Stimulated activated CD4-positive, alpha-beta T cell treated with anti-CD3 and anti-CD28 coated beads, Interleukin-2, amount 100 ng/mL, for 4 hours (primary cell): ENCODE results near the gene CLEC5A.
"Not testable (repeated sequence)": the region's sequence is repeated elsewhere in the genome, so short reads cannot be mapped to it uniquely, and the experiment has no call there.

ENCODE experiments used
- DNase-seq: peaks from one replicate; pipeline ENCODE4 v3.0.0-alpha.2; 2020; ENCODE audit warnings: low read depth

CLEC5A gene

DNA sequence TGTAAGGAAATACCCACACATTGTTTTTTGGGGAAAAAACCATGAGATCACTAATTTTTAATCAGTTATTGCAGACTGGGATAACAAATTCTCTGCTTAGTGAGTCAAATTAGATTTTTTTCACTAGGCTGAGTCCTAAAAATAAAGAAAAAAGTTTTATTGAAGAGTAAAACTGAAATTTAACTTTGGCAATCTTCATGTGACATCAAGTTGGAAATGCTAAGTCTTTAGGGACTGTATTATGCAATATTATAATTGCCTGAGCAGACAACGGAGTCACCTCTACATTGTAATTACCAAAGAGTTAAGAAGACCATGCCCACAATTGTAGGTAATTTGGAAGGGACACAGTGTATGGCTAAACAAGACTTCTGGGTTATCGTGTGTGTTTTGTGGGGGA, 2.2 kb upstream of the CLEC5A start:
- DNase-seq, result no peak

DNA sequence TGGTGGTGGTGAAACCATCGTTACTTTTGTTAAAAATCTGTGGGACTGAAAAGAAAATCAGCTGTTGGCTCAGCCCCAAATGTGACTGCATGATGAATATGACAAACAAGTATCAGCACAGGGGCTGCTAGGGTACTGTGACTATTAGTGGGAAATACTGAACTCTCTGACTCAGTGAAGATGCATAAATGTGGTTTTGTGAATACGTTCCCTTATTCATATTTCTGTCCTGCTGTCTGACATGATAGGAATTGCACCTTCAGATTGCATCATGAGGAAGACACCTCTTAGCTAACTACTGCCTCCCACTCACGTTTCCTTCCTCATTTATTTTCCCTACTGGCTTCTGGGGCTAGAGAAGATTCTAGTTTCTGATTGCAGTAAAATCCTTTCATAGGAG, 1.4 kb downstream of the CLEC5A start:
- no peak for DNase-seq

DNA sequence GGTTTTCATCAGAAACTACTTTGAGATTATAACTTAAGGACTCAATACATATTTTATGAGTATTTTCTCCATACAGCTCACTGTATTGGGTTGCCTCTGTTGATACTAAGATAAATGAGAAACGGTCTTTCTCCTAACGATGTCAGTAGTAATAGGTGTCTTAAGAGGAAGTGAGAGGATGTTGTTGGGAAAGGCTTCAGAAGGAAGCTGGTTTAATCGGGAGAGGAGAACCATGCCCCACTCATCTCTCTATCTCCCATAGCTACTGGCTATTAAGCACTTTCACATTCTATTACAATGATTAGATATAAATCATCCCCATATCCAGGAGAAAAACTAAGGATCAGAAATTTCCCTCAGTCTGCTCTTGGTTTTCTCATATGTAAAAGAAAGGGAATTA, 2.0 kb downstream of the CLEC5A start:
- DNase-seq, result no peak

DNA sequence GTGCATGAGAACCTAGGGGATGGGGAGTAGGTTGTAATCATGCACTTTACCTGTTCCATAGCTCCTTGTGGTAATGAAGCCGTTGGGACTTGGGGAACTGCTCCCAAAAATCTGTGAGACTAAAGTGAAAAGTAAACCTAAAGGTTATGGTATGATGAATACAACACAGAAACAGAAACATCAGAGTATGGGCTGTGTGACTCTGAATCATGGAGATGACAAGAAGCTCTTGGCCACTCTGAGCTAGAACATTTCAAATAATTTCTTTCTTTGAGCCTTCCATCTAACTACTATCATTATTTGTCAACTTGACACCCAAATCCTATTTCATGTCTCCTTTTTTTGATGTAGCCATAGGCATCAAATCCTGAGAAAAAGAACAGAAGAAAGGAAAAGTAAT, 2.9 kb downstream of the CLEC5A start:
- DNase-seq, result no peak

DNA sequence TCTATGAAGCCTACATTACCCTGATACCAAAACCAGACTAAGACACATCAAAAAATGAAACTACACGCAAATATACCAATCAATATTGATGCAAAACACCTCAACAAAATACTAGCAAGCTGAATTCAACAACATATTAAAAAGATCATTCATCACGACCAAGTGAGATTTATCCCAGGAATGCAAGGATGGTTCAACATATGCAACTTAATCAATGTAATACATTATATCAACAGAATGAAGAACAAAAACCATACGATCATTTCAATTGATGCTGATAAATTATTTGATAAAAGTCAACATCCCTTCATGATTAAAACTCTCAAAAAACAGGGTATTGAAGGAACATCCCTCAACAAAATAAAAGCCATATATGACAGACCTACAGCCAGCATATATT, 5.7 kb downstream of the CLEC5A start:
- DNase-seq, result no peak

DNA sequence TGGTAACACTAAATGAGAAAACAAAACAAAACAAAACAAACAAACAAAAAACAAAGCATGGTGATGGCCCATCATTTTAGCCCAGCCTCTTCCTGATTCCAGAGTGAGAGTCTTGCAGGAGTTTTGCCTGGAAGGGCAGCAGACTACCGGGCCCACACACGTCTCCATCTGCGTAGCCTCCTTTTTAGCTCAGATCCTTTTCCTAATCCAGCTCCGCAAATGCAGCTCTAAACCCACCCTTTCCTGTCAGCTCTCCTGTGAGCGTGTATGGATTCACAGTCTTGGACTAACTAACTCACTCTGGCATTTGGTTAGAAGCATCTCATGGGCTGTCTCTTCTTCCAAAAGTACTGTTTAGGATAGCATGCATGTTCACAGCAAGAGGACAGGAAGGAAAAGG, 16.6 kb downstream of the CLEC5A start:
- DNase-seq, result no peak

DNA sequence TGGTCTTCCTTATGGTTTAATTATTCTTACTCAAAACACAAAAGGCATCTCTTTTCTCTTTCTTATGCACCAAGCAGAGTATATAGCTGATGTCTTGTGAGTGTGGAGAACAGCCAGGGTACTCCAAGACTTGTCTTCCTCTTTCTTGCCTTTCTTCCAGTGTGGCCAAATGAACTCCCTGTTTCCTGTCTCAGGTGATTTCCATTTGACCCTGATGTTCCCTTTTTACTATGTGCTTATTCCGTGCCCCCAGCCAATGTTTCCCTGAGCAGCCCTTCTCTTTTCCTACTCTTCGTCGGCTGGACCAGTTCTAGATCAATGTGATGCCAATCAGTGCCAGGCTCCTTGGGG, 18.0 kb downstream of the CLEC5A start:
- DNase-seq, result no peak

DNA sequence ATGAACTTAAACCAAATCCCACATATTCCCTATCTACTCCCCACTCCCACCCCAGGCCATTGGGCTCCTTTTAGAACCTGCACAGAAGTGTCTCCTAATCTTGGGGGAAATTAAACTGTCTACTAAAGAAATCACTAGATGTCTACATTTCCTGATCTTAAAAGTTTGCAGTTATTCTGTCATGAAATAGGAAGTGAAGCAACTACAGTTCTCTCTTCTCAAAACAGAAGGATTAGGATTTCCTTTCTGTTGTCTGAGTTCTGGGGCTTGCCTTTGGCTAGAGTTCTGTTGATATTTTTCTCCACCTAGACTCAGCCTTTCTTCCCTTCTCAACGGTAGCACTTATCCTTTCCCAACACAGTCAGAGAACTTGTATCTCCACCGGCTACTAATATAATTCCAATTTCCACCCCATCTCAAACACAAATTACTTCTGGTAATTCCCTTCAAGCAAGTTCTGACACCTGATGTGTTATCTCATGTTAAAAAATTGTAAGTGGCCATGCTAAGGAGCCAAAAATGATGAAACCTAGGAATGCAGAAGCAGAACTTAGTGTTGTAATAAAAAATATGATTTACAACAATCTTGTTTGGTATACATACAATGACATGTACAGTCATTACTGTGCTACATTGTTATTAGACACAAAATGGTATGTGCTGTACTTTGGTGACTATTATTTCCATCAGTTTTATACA, 18.5 kb downstream of the CLEC5A start:
- DNase-seq, result no peak

DNA sequence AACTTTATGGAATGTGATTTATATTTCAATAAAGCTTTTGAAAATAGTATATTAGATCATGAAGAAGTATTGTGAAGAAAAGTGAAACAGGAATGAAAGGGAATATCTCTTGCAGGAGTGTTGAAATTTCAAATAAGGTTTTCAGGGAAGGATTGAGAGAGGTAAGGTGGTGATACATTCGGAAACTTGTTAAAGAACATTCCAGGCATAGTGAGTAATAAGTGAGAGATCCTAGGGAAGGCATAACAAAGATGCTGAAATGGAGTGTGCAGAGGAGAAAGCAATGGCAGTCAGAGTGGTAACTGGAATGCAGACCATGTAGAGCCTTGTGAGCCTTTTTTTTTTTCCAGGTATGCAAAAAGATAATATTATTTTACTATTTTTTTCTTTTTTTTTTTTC, 26.5 kb downstream of the CLEC5A start:
- DNase-seq, result no peak

DNA sequence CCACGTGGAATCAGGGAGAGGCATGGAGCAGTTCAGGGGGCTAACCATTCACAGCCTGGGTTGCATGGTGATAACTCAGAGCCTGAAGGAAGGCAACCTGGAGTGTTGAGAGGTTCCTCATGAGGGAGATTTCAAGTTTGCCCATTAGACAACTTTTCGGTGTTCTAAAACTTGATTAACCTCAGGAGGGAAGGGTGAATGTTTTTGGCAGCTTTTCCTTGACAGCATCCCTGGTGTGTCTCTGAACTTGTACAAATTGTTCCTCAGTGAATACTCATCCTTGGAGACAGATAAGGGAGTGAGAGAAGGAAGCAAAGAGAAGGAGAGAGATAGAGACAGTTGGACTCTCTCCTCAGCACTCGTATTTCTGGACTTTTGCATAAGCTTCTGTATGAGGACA, 30.7 kb downstream of the CLEC5A start, which contains the start of gene OR9A4:
Gene OR9A4 (plus strand): TSS at position 301 of the 400 bp plus-strand sequence. CDS start 2,477 bp downstream, outside the sequence.
- no peak for DNase-seq

DNA sequence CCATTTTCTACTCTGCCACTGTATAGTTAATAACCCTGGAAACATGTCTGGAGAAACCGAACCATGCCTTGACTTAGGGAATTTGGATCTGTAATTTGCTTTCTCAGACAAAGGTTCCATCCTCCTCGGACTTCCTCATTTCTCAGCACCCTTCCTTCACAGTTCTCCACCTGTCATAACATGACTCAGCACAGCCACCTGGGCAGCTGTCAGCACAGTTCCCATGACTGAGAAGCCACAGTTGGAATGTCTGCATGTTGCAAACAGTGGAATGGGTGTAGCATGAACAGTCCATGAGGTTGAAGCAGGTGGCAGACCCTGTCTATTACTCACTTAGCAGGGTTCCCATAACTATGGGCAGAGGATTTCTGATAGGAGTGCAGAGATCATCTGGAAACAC, 31.2 kb downstream of the CLEC5A start:
- no peak for DNase-seq

DNA sequence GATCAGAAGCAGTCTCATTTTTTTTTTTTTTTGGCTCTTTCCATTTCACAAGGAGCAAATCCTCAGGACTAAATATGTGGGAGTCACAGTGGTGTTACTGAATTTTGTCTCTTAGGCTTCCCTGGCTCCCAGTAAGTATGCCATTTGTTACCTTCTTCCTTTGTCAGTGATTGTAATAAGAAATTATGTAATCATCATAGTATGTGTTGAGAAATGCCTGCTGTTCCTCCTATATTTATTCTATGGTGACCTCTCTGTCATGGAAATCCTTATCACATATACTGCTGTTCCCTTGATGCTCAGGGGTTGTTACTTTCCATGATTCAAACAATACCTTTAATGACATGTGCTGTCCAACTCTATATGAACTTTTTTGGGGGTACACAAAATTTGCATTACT, 35.4 kb downstream of the CLEC5A start:
- no peak for DNase-seq

DNA sequence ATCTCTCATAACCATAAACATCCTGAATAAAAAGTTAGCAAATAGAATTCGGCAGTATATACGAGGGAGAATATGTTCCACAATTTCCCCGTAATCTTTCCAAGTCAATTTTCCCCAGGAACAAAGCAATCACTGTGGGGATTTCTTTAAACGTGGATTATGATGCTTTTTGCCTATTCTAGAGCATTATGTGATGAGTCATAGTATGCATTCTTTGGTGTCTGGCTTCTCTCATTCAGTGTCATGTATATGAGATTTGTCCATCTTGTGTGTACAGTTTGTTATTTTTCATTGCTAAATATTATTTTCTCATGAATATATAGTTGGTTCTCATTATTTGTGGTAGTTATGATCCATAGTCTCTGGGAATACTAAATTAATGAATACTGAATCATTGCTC, 40.5 kb downstream of the CLEC5A start:
- DNase-seq, result no peak

DNA sequence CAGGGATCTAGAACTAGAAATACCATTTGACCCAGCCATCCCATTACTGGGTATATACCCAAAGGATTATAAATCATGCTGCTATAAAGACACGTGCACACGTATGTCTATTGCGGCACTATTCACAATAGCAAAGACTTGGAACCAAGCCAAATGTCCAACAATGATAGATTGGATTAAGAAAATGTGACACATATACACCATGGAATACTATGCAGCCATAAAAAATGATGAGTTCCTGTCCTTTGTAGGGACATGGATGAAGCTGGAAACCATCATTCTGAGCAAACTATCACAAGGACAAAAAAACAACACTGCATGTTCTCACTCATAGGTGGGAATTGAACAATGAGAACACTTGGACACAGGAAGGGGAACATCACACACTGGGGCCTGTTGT, 47.4 kb downstream of the CLEC5A start:
- DNase-seq, result not testable (repeated sequence)

DNA sequence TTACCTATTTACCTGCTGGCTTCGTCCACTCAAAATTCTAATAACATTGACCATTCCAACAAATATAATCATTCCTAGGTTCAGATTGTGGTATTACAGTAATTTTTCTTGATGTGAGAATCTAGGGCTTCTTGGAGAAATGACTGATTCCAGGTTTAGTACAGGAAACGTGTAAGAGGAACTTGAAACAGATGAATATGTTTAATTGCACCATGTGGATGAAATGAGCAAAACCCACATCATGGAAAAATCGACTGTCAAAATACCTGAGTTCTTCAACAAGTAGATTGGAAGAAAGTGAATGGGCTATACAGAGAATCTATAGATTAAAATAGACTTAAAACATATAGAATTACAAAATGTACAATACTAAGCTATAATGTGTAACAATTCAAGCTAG, 55.4 kb downstream of the CLEC5A start:
- no peak for DNase-seq

DNA sequence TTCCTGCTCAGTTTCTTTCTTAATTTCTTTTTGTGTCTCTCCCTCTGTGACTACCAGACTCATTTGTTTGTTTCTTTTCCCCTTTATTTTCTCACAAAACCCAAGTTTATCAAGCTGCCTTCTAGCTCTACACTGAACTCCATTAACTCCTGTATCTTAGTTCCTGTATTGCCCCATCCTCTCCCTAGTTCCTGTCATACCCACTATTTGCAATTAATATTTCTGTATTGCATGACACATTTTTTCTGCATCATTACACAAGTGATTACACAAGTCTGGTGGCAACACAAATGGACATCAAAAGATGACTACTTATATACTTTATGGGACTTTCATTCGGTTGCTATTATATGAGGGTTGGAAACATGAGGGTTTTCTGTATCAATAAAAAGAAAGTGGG, 57.5 kb downstream of the CLEC5A start:
- DNase-seq, result no peak

DNA sequence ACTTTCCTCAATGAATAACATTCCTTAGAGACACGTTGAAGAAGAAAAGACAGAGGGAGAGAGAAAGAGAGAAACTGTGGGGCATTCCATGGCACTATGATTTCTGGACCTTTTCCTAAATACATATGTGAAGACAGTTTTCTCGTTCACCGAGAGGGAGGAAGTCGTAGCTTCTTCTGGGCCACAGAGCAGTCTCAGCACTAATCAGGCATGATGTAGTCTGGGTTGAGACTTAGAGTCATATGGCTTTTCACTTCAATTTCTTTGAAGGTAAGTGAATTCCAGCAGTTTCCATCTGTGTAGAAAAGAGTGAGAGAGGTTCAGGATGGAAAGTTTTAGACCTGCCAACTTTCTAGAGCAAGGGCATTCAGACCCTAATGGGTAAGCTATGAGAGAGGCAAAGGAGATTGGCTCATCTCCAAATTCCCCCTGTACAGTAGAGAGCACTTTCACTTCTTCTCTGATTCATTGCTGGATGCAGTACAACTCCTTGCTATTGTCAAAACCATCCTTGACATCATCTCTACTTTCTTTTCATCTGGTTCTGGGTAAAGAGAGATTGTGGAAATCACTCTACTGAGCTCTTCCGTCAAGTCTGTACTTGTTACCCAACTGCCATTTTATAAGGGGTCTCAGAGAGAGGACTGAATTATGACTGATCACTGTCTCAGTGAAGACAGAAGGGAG, 62.1 kb downstream of the CLEC5A start:
- no peak for DNase-seq

DNA sequence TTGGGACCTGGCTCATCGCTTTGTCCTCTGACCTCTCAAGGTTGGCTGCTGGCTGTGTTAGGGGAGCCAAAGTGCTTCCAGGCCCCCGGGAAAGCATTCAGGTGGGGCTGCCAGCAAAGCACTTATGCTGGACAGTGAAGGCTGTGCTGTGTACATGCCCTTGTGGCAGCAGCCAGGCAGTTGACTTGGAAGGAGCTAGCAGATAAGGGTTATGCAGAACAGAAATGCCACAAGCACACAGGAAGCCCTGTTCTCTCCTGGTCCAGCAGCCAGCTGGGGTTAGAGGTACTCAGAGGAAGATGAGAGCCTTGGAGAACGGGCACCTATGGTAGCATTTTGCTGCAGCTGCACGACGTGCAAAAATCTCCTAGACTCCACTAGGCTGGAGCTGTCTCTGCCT, 65.8 kb downstream of the CLEC5A start:
- DNase-seq, result no peak

DNA sequence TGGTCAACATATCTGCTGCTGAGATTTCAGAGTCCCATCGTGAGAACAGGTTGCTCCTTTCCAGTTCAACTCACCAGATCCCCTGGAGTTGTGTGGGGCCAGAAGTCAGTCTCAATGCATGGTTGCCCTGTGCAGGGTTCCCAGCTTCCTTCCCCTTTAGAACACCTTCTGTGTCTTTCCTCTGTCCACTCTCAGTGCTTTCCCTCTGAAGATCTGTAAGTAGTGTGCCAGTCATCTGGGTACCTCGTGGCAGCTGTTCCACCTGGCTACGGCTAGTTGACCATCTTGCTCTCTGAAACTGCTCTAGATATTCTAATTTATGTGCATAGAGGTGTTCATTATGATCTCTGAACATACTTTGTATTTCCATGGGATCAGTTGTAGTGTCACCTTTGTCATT, 69.4 kb downstream of the CLEC5A start:
- no peak for DNase-seq
